GM18907 (cell line): ENCODE data around the gene DNAH17.

Source experiments
- ATAC-seq: cut with Tn5 transposase; IDR thresholded peaks from one replicate; pipeline ENCODE4 v1.9.1; 2021; ENCODE audit warnings: mild to moderate bottlenecking, moderate library complexity; ENCODE audit not compliant: unreplicated experiment

The DNAH17 gene

DNA sequence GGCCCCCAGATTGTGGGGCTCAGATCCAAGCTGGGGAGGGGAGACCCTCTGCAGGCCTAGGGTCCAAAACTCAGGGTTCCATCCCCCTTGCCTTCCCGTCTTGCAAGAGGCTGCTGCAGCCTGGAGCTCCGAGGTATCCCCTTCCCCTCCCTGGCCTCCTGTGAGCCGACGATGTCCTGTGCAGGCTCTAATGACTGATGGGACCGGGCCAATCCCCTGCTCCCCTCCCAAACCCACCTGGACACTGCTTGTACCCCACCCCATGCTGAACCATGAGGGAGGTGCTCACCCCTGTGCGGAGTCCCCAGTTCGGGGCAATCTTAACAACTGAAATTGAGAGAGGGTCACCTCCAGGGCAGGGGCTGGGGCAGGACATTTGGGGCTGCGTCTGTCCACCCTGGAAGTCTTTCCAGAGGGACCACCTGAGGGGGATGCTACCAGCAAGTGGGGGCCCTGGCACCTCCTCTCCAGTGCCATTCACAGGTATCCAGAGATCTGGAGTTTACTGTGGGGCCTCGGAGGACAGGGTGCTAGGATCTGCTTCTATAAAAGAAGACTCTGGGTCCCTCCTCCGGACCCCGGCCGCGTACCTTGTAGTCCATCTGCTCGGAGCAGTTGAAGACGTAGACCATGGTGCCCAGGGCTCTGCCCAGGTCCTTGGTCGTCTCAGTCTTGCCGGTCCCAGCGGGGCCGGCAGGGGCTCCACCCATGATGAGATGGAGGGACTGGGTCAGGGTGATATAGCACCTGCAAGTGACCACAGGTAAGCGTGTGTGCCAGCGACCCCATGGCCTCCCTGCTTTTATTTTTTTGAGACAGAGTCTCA is 77.3 kb downstream of the DNAH17 start:
- ATAC-seq = no peak

DNA sequence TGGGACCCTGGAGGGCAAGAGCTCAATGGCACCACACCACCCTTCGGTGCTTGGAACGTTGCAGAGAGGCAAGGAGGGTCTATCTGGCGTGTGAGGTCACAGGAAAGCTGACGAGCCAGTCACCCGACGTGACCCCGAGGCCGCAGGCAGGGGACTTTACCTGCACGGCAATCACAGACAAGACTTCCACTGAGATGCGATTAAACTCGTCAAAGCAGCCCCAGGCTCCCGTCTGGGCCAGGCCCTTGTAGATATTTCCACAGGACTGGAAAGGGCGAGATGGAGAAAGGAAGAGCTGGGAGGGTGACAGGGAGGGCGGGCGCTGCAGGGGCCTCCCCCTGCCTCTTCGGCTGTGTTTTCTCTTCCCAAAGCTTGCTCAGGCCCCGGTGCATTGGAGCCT is 78.3 kb downstream of the DNAH17 start:
- ATAC-seq = no peak

DNA sequence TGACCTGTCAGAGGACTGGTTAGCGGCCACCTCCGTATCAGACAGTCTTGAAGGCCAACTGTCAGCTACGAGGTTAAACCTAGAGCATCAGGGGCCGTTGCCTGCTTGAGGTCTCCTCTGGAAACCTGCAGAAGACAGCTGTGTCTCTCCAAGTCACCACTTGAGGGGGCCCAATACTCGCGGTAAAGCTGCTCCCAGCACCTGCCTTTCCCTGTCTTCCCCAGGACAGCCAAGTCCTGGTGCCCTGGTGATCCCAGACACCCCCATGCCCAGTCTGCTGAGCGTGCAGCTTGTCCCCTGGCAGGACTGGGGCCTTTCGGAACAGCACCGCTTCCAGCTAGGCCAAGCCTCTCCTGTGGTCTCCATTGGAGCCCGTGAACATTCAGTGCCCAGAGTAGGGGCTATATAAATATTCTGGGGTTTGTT is 80.1 kb downstream of the DNAH17 start:
- no peak for ATAC-seq

DNA sequence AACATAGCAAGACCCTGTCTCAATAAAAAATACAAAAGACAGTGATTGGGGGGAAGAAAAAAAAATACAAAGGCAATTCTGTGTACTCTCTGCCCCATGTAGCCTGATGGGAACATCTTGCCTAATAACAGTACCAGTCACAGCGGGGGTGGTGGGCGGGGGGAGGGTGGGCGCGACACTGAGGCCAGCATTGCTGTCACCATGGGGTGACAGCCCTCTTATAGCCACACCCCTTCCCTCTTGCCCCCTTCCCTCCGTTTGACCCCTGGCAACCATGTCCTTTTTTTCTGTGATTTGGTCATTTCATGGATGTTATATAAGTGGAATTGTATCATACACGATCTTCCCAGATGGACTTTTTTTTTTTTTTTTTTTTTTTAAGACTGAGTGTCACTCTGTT is 80.9 kb downstream of the DNAH17 start:
- no peak for ATAC-seq

GRCh38 chr17:78495634-78496033 is 81.6 kb downstream of the DNAH17 start:
- no peak for ATAC-seq

- no peak for ATAC-seq
Observed at GRCh38 chr17:78494696-78495330, 82.4 kb downstream of the DNAH17 start.

DNA sequence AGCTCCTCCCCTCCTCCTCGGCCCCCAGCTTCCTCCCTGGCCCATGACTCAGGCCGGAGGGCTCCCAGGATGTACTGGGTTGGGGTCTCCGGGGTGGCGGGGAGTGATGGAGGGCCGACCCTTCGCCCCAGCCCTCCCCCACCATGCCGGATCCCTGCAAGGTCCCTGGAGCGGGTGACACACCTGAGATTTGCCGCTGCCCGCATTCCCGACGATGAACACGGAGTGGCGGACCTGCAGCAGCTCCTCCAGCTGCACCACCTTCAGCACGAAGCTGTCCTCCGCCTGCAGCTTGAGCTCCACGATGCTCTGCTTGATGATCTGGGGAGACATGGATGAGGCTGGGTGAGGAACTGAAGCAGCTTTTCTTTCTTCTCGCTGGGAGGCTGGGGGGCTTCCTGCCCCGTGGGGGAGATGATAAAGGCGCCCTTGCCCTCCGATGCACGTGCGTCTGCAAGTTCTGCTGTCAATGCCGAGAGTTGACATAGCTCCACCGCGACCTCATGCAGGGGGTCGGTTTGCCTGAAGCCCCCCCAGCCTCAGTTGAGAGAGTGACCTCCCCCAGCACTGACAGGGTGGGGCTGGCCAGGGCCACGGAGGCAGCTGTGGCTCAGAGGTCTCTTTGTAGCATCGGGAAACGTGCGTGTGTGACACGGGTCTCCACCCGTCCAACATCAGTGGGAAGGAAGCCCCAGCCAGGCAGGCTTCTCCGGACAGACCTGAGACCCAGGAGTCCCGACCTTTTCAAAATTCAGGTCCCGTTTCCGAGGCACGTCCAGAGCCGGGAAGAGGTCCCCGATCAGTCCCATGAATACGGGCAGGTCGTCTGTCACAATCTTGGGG is 83.1 kb downstream of the DNAH17 start:
- no peak for ATAC-seq

DNA sequence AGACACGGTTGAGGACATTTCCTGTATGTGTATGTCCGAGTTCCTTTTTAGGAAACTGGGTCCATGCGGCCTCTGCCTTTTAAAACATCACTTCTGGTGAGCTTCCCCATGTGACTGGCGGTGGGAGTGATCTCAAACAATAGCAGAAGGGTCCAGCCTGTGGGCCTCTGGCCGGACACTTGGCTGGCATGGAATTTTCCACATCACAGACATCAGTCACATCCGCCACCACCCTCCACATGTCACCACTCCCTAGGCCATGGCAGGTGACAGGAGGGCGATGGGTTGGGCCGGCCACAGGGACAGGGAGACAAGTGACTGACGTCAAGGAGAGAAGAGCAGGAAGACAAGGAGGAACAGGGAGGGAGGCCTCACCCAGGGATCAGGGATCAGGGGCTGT is 83.7 kb downstream of the DNAH17 start:
- no peak for ATAC-seq

DNA sequence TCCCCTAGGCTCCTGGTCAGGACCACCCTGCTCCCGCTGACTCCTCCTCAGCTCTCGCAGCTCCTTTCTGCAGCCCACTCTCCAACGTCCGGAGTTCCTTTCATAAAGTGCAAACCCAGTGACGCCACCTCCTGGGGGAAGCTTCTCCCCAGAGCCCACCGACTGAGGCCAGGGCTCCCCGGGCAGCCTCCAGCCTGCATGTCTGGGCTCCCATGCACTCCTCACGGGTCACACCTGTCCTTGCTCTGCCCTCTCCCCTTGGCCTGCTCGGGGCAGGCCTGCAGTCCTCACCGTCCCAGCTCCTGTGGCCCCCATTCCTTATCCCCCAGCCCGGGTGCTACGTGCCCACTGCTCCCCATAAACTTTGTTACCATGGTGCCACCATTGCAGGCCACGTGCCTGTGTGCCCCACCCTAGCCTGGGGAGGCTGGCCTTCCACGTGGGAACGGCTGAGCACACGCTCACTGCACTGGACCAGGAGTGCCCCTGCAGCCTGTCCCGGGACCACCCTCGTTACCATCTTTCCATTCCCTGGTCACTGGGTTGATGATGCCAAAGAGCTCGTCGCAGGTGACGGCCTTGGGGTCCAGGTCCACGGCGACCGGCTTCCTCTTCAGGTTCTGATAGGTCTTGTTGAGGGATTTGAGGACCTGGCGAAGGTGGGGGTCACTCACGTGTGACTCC is 84.9 kb downstream of the DNAH17 start:
- no peak for ATAC-seq

DNA sequence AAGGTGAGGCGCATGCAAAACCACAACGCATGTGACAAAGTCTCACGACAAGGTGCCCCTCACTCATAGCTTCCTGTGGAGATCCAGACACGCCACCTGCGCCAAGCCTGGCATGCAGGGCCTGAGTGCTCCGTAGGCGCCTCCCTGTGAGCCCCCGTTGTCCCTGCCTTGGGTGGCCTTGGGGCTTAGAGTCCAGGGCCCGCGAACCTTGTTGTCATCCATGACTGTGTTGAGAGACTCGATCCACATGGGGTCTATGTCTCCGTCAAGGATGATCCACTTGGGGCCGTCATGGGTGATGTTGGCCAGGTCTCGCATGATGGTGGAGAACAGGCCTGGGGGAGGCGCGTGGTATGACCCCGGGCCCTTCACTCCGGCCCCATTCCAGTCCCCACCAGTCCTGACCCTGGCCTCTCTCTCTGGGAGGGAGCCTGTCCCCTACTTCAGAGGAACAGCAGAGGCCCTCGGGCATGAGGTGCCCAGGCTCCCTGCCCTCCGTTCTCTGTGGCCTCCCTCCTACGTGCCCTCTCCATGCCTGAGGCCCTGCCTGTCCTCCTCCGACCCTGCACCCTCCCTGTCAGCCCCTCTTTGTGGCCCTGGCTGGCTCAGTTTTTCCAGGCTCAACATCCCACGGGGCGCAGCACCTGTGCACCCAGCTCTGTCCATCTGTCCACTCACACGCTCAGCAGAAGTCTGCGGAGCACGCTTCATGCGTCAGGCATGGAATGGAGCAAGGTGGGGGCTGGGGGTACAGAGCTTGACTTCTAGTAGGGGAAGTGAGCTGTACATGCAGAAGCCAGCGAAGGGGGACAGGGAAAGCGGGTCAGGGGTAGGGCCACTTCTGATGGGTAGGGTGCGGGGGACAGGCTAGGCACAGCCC is 85.7 kb downstream of the DNAH17 start:
- ATAC-seq = no peak

DNA sequence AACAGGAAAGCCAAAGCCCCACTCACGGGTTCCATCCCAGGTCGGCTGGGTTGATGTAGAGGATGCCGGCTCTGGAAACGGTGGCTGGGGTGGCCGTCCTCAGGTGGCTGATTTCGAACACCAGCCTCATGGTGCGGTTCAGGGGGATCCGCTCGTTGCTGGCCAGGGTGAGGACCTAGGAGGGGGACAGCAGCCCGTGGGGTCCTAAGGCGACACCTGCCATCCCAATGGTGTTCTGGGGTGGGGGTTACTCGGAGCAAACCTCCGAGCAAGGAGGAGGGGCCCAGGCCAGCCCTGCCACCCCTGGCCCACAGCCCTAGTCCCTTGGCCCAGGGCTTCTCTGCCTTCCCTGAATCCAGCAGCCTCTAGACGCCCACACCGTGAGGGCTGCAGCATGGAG is 86.5 kb downstream of the DNAH17 start:
- ATAC-seq = no peak

GRCh38 chr17:78490156-78490555 is 87.0 kb downstream of the DNAH17 start:
- ATAC-seq = no peak

- ATAC-seq = no peak
Observed at GRCh38 chr17:78488867-78489634, 88.1 kb downstream of the DNAH17 start.

DNA sequence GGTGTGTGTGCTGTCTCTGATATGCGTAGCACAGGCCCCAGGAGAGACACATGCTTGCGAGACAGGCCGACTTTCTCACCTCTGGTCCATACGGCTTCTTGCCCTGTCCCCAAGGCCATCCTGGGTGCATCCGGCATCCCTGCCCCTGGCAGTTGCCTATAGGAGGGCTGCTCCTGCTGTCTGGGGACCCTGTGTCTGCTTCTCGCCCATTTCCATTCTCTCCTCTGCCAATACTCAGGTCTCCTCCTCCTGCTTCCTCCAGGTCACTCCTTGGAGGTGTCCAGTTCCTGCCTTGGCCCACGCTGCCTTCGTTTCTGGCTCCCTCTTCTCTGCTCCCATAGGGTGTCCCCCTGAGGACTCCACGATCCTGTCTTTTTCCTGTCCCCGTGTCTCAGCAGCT is 89.0 kb downstream of the DNAH17 start:
- ATAC-seq = no peak

GRCh38 chr17:78486946-78487680 is 90.1 kb downstream of the DNAH17 start:
- no peak for ATAC-seq

DNA sequence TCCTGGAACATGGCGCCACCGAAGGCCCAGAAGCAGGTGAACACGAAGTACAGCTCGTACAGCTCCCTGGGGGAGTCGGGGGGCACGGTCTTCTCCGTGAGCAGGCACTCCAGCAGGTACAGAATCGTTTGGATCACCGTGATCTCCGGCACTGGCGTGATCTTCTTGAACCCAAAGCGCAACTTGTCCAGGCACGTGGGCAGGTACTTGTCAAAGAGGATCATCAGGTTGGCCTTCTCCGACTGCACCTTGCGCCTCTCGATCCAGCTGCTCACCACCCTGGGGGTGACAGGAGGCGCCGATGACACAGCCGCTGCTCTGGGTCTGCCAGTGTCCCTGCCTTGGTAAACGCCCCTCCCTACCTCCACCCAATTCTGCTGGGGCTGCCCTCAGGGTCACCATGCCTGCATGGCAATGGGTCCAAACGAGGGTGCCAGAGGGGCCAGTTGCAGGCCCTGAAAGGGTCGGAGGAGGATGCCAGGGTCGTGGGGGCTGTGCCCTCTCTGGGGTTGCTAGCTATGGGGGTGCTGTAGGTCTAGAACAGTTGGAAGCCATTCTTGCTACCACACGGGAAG is 90.9 kb downstream of the DNAH17 start:
- ATAC-seq = no peak

DNA sequence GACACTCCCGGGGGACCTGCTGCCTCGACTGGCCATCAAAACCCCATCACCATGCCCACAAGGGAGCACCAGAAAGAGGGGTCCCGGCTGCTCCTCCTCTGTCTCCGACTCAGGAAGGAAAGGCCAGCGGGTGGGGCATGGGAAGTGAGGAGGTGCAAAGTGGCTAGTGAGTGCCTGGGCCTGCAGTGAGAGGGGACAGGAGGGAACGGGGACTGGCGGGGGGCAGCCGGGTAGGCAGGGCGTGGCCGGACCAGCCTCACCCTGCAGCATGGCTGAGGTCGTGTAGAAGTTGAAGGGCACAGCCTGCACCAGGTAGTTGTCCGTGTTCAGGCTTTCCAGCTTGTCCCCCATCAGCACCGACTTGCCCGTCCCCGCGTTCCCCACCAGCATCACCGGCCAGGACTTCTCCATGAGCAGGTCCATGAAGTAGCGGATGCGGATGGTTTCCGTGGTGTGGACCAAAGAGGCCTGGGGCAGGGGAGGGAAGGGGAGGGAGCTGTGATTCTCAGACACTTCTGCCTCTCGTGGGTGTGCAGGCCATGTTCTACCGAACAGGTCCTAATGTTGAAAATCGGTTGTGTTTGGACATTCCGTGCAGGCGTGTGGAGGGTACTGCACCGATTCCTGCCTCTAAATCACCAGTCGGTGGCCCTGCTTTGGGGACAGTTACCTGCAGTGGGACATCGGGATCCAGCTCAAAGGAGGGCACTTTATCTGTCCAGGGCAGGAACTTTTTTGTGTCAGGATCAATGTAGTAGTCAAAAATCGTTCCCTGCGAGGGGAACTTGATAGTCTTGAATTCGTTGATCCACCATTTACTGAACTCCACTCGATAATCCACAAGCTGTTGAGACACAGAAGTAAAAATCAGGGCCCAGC is 91.7 kb downstream of the DNAH17 start:
- ATAC-seq = no peak
